ENCODE measurements around the gene PDE4B. TPM values are rescaled to one million over a fixed set of nuclear protein-coding genes. Genes with fewer than 3 reads are reported as not detected.
"Not testable (repeated sequence)": the region's sequence is repeated elsewhere in the genome, so short reads cannot be mapped to it uniquely, and the experiment has no call there.

The PDE4B gene
- total RNA-seq, 4 donors from 2014 or later = 0.08 to 6.7 (median 3.4) TPM

DNA sequence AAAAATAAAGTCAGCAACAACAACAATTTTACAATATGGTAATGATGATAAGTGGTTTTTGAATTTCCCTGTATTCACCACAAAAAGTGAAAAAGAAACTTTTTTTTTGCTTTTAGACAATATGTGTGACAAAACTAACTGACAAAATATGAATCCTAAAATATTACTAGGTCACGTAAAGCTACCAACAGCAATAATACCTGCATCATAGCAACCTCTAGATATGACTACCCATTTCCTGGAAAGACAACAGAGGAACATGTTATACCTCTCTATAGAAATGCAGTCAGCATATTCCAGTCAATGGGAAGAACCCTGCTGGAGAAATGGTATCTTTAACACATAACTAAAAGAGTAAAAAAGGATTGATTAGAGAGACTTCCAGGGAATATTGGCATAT, 73.7 kb downstream of the PDE4B start:
- Histone ChIP-seq H3K27ac (no peak overlapping the region), H3K27me3 (no peaks in the 10 kb centered on the region), H3K36me3 (no peaks in the 10 kb centered on the region), H3K4me1 (no peaks in the 10 kb centered on the region), H3K4me3 (no peak overlapping the region), H3K9me3 (no peaks in the 10 kb centered on the region)
- 71 to 93% methylated on average over 1 of the region's 1 CpG for WGBS, 2 donors
- intact Hi-C loops (cut with DNase I) = no loop called here
- DNase-seq = no peak
- TF ChIP-seq POLR2A (IDR thresholded peaks at IDR 0.05) = no peak
- TF ChIP-seq, protein P1, sequence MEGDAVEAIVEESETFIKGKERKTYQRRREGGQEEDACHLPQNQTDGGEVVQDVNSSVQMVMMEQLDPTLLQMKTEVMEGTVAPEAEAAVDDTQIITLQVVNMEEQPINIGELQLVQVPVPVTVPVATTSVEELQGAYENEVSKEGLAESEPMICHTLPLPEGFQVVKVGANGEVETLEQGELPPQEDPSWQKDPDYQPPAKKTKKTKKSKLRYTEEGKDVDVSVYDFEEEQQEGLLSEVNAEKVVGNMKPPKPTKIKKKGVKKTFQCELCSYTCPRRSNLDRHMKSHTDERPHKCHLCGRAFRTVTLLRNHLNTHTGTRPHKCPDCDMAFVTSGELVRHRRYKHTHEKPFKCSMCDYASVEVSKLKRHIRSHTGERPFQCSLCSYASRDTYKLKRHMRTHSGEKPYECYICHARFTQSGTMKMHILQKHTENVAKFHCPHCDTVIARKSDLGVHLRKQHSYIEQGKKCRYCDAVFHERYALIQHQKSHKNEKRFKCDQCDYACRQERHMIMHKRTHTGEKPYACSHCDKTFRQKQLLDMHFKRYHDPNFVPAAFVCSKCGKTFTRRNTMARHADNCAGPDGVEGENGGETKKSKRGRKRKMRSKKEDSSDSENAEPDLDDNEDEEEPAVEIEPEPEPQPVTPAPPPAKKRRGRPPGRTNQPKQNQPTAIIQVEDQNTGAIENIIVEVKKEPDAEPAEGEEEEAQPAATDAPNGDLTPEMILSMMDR (IDR thresholded peaks at IDR 0.05) = no peak

DNA sequence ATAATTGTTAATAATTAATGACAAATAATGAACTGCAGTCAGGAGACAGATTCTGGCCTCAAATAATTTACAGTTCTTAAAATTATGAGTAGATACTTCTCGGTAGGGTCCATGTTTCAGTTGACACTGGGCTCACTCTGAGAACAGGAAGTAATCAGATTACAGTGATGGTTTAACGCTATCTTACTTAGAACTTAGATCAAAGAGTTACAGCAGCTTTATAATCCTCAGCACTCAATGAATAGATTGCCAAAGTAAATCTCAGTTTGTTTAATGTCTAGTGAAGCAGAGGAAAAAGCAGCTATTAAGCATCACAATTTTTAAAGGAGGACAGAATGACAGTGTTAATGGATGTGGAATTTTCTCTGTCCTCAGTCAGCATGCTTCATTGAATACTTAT, 79.6 kb downstream of the PDE4B start:
- Histone ChIP-seq H3K4me1 (no peaks in the 10 kb centered on the region), H3K9me3 (no peaks in the 10 kb centered on the region), H3K27me3 (no peaks in the 10 kb centered on the region), H3K4me3 (no peak overlapping the region), H3K27ac (no peak overlapping the region), H3K36me3 (no peaks in the 10 kb centered on the region)
- intact Hi-C loops (cut with DNase I) = no loop called here
- TF ChIP-seq, protein P1 (IDR thresholded peaks at IDR 0.05) = no peak
- no peak for TF ChIP-seq POLR2A (IDR thresholded peaks at IDR 0.05)
- DNase-seq = no peak
- 14 to 22% methylated on average over 2 of the region's 2 CpGs for WGBS, 2 donors

DNA sequence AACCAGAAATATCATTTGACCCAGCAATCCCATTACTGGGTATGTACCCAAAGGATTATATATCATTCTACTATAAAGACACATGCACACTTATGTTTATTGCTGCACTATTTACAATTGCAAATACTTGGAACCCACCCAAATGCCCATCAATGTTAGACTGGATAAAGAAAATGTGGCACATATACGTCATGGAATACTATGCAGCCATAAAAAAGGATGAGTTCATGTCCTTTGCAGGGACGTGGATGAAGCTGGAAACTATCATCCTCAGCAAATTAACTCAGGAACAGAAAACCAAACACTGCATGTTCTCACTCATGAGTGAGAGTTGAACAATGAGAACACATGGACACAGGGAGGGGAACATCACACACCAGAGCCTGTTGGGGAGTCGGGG, 85.6 kb downstream of the PDE4B start:
- H3K27me3 ChIP-seq; intact Hi-C loops (cut with DNase I); H3K9me3 ChIP-seq; H3K27ac ChIP-seq; H3K4me3 ChIP-seq; DNase-seq; H3K36me3 ChIP-seq; H3K4me1 ChIP-seq: not testable (repeated sequence)
- 68 to 82% methylated on average over 3 of the region's 3 CpGs for WGBS, 2 donors

DNA sequence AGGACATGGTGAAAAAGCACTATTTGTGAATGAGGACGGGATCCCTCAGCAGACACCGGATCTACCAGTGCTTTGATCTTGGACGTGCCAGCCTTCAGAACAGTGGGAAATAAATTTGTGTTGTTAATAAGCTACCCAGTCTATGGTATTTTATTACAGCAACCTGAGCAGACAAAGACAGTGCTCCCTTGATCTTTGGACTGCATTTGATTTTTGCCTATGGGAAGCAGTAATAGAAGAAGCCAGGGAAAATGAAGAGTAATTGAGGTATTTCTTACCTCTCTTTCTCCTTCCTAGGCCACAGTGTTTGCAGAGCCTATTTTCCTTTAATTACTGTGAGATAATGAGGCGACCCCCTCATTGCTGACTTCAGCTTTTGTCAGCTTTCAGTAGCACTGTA, 87.9 kb downstream of the PDE4B start:
- no peaks in the 10 kb centered on the region for H3K9me3 ChIP-seq
- DNase-seq = no peak
- H3K4me1 ChIP-seq = no peaks in the 10 kb centered on the region
- no peaks in the 10 kb centered on the region for H3K27me3 ChIP-seq
- no peak overlapping the region for H3K4me3 ChIP-seq
- H3K27ac ChIP-seq = no peak overlapping the region
- intact Hi-C loops (cut with DNase I) = no loop called here
- WGBS, 2 donors = 45 to 49% methylated on average over 4 of the region's 4 CpGs
- TF ChIP-seq POLR2A (IDR thresholded peaks at IDR 0.05) = no peak
- TF ChIP-seq, protein P1 (IDR thresholded peaks at IDR 0.05) = no peak
- no peaks in the 10 kb centered on the region for H3K36me3 ChIP-seq

DNA sequence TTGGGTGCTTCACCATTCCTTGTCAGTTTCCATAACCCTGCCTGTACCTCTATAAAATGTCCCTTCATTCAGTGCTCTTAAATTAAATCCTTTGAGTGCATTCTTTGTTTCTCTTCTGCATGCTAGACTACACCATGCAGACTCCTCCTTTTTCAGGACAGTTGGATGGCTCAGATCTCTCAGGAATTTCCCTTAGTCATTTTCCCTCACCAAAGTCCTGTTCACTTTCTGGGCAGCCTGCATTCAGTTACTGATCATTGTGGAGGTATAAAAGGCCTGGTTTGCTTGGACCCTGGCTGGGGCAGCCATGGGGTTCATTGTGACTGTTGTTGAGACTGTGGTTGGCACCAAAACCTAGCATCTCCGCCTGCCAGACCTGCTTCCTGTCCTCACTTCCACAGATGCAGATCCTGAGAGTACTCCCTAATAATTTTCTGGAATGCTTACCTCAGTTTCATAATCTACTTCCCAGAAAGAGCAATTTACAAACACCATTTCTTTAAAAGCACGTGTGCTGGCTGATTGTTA, 88.4 kb downstream of the PDE4B start:
- intact Hi-C loops (cut with DNase I) = no loop called here
- TF ChIP-seq POLR2A (IDR thresholded peaks at IDR 0.05) = no peak
- TF ChIP-seq, protein P1 (IDR thresholded peaks at IDR 0.05) = no peak
- no peaks in the 10 kb centered on the region for H3K27me3 ChIP-seq
- H3K9me3 ChIP-seq = no peaks in the 10 kb centered on the region
- H3K36me3 ChIP-seq = no peaks in the 10 kb centered on the region
- H3K27ac ChIP-seq = no peak overlapping the region
- H3K4me3 ChIP-seq = no peak overlapping the region
- H3K4me1 ChIP-seq = no peaks in the 10 kb centered on the region
- 45 to 52% methylated on average over 2 of the region's 2 CpGs for WGBS, 2 donors
- no peak for DNase-seq

DNA sequence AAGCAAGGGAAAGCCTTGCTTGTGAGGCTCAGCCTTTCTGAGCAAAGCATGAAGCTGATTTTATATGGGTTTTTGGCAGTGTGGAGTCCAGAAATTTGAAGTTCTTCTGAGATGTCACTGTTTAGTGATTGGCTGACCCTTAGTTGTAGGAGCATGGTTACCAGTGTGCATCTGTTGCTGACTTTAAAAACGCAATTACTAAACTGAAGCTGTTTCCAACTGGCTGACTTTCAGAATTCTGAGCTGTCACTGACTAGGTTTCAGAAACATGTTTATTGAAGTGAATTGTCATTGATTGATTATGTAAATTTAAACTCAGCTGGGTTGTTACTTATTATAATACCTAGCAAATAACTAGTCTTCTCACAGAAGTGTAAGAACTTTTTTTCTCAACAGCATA, 89.4 kb downstream of the PDE4B start:
- TF ChIP-seq, protein P1 (IDR thresholded peaks at IDR 0.05) = no peak
- TF ChIP-seq POLR2A (IDR thresholded peaks at IDR 0.05) = no peak
- DNase-seq = no peak
- Histone ChIP-seq H3K27ac (no peak overlapping the region), H3K36me3 (no peaks in the 10 kb centered on the region), H3K4me3 (no peak overlapping the region), H3K4me1 (no peaks in the 10 kb centered on the region), H3K9me3 (no peaks in the 10 kb centered on the region), H3K27me3 (no peaks in the 10 kb centered on the region)
- 53 to 79% methylated on average over 1 of the region's 1 CpG for WGBS, 2 donors
- intact Hi-C loops (cut with DNase I) = no loop called here

Measured in esophagus squamous epithelium (tissue), 5 donors.